Psoas muscle (tissue), 8 donors: Measurements from ENCODE around the gene STXBP5. TPM values are rescaled to one million over a fixed set of nuclear protein-coding genes. Genes with fewer than 3 reads are reported as not detected.
"Not testable (repeated sequence)": the region's sequence is repeated elsewhere in the genome, so short reads cannot be mapped to it uniquely, and the experiment has no call there.

Experiments
- ATAC-seq, 4 donors: fragments of 200-7000 bp; cut with Tn5 transposase; one replicate each; pipeline ENCODE4 v1.9.1; 2020; ENCODE audit warnings: moderate library complexity in 3 of 4, mild to moderate bottlenecking in 2 of 4
- DNase-seq, 2 donors: peaks; one replicate each; pipeline ENCODE4 v3.0.0-alpha.2; 2020
- H3K27ac ChIP-seq: fragments of 200-600 bp; one replicate; pipeline ENCODE4 v1.8.0; 2022
- H3K27me3 ChIP-seq, 3 donors: fragments of 200-600 bp in 1 of 3; one replicate each; pipeline versions ENCODE4 v1.6.1 to v1.8.0; 2013 to 2022; ENCODE audit warnings: low read length in 2 of 3, mild to moderate bottlenecking in 2 of 3, moderate library complexity in 1 of 3; ENCODE audit not compliant: insufficient read depth in 3 of 3
- H3K36me3 ChIP-seq, 2 donors: fragments of 200-600 bp in 1 of 2; one replicate each; pipeline versions ENCODE4 v1.6.1 to v1.8.0; 2013 to 2022; ENCODE audit warnings: low read depth in 1 of 2, mild to moderate bottlenecking in 1 of 2, moderate library complexity in 1 of 2; ENCODE audit not compliant: insufficient read depth in 1 of 2
- H3K4me1 ChIP-seq: fragments of 200-600 bp; one replicate; pipeline ENCODE4 v1.8.0; 2022
- H3K4me3 ChIP-seq: fragments of 200-600 bp; one replicate; pipeline ENCODE4 v1.8.0; 2022; ENCODE audit warnings: mild to moderate bottlenecking
- H3K9me3 ChIP-seq: fragments of 200-600 bp; one replicate; pipeline ENCODE4 v1.8.0; 2022
- CTCF ChIP-seq: fragments of 200-600 bp; IDR thresholded peaks from one replicate; pipeline ENCODE4 v1.8.0; 2022; ENCODE audit warnings: antibody characterized with exemption
- WGBS, 3 donors: extraction: QIAGEN DNeasy Blood & Tissue Kit; methylation state at CpG; one replicate each; pipeline versions ENCODE4 v1.1.6 to v1.1.7; 2013; 5-methylcytosine and 5-hydroxymethylcytosine counted together
- intact Hi-C, 2 donors: fragments of 100-400 bp; cut with DNase I; formaldehyde crosslinking; loops; one replicate each; pipeline versions ENCODE4 v1.11.0 to v1.14.2; 2022
- polyA plus RNA-seq, 3 donors: library from polyadenylated mRNA; stranded (reverse); fragments of 200-250 nt; gene quantifications; one replicate each; pipeline ENCODE4 v1.2.3, GENCODE V29; 2013
- total RNA-seq, 4 donors: library from RNA; stranded (reverse); fragmentation: NEBNext Ultra II Directional in 2 of 4; extraction: Animal tissue kit (Norgen Biotek cat#: 25700) in 2 of 4; gene quantifications; one replicate each; pipeline versions ENCODE4 v1.2.1 to v1.2.4, GENCODE V29; 2021 to 2023
- donor health status: healthy with polysubstance abuse.
- donor health status: DM: no; HTN: no; CAD: no; lungs with moderate emphysema.
- donor health status: Bipolar disorder and iron deficiency.
- donor health status: healthy.
- donor health status: DM: yes; HTN: yes; CAD: no.
- donor health status: DM: no; HTN: no; CAD: no.
- donor health status: DM: no; HTN: no; CAD: no.
- donor health status: DM: yes; HTN: yes; CAD: no.

The STXBP5 gene
- total and polyA plus RNA-seq, 7 donors: 4.1 to 20.0 (median 18.7) TPM

- H3K27me3 ChIP-seq: no peaks in the 10 kb centered on the region
- DNase-seq (no peak), ATAC-seq (no peak)
- H3K36me3 ChIP-seq: peaks cover 0 to 24% of the 10 kb centered on the region in 2 donors
- no peaks in the 10 kb centered on the region for H3K4me1 ChIP-seq
- no peak overlapping the region for H3K4me3 ChIP-seq
- TF ChIP-seq CTCF: no peak
- no peak overlapping the region for H3K27ac ChIP-seq
- H3K9me3 ChIP-seq: no peaks in the 10 kb centered on the region
- intact Hi-C loops: no loop called here
- 92 to 94% (median 94%) methylated on average over 5 of the region's 5 CpGs for WGBS, 3 donors
Observed at GRCh38 chr6:147246853-147247635, 42.8 kb downstream of the STXBP5 start.

GRCh38 chr6:147248859-147249258 is 44.6 kb downstream of the STXBP5 start:
- 96 to 98% (median 96%) methylated on average over 1 of the region's 1 CpG for WGBS, 3 donors

GRCh38 chr6:147251072-147251471 is 46.9 kb downstream of the STXBP5 start:
- intact Hi-C loops: no loop called here
- Histone ChIP-seq H3K4me1 (no peaks in the 10 kb centered on the region), H3K36me3 (peaks cover 0 to 21% of the 10 kb centered on the region in 2 donors), H3K4me3 (no peak overlapping the region), H3K27me3 (no peaks in the 10 kb centered on the region), H3K9me3 (no peaks in the 10 kb centered on the region), H3K27ac (no peak overlapping the region)
- ATAC-seq: no peak
- no peak for TF ChIP-seq CTCF
- DNase-seq: peak in 1 of 2 donors; percentile 19
- 96 to 98% (median 97%) methylated on average over 16 of the region's 16 CpGs for WGBS, 3 donors

More at GRCh38 chr6:147248859-147249258, 44.6 kb downstream of the STXBP5 start:
- Histone ChIP-seq H3K36me3 (peaks cover 0 to 21% of the 10 kb centered on the region in 2 donors), H3K4me3 (no peak overlapping the region), H3K27ac (no peak overlapping the region), H3K27me3 (no peaks in the 10 kb centered on the region), H3K9me3 (no peaks in the 10 kb centered on the region), H3K4me1 (no peaks in the 10 kb centered on the region)
- no peak for ATAC-seq
- no peak for TF ChIP-seq CTCF
- no peak for DNase-seq
- intact Hi-C loops: no loop called here

- H3K27me3 ChIP-seq, ATAC-seq, H3K9me3 ChIP-seq, intact Hi-C loops, DNase-seq, H3K4me3 ChIP-seq, H3K4me1 ChIP-seq, H3K27ac ChIP-seq: not testable (repeated sequence)
- peaks cover 0 to 16% of the 10 kb centered on the region in 2 donors for H3K36me3 ChIP-seq
- WGBS, 3 donors: 90 to 98% (median 98%) methylated on average over 6 of the region's 6 CpGs
Observed at GRCh38 chr6:147254929-147255473, 50.8 kb downstream of the STXBP5 start.

- no peaks in the 10 kb centered on the region for H3K27me3 ChIP-seq
- H3K9me3 ChIP-seq: no peaks in the 10 kb centered on the region
- no peak overlapping the region for H3K4me3 ChIP-seq
- 94 to 98% (median 95%) methylated on average over 3 of the region's 3 CpGs for WGBS, 3 donors
- TF ChIP-seq CTCF: no peak
- H3K4me1 ChIP-seq: no peaks in the 10 kb centered on the region
- no peak overlapping the region for H3K27ac ChIP-seq
- ATAC-seq: no peak
- peaks cover 0 to 11% of the 10 kb centered on the region in 2 donors for H3K36me3 ChIP-seq
- no peak for DNase-seq
- intact Hi-C loops: no loop called here
Observed at GRCh38 chr6:147255948-147256674, 51.9 kb downstream of the STXBP5 start.
